ENCODE measurements around the gene NAPG.
A peak's percentile ranks its signal among the peaks of the same experiment; 100 is the strongest.
"Not testable (repeated sequence)": the region's sequence is repeated elsewhere in the genome, so short reads cannot be mapped to it uniquely, and the experiment has no call there.

Gene NAPG

DNA sequence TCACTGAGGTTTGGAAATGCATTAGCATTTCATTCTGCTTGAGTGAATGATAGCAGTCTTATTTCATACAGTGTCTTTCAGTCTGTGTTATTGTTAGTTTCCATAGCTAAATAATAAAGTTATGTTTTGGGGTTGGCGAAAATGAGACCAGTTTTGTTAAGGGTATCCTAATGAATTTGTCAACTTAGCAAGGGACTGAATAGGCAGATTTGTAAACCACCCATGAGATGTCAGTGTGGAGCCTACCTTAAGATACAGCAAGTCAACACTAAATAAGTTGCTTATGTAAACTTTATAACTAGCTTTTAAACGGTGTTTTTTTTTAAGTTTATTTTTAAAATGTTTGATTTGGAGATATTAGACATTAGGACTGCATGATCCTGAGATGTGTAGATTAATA lies 11.9 kb downstream of the NAPG start:
- no peak for FAIRE-seq
- TF ChIP-seq POU2F2 (IDR thresholded peaks at IDR 0.05; ENCODE audit: low read depth, low read length) (no peak), TAF1 (IDR thresholded peaks at IDR 0.05; ENCODE audit: low read depth, low read length) (no peak), SPI1 (IDR thresholded peaks at IDR 0.05; ENCODE audit: low read depth, low read length) (no peak), POLR2A (IDR thresholded peaks at IDR 0.05; ENCODE audit: low read depth, low read length) (no peak), PAX5 (IDR thresholded peaks at IDR 0.05; ENCODE audit: insufficient read depth, low read length, severe bottlenecking) (no peak), POLR2AphosphoS5 (IDR thresholded peaks at IDR 0.05; ENCODE audit: low read depth, low read length) (no peak)
- DNase-seq (ENCODE audit: insufficient read length, low spot score): no peak

DNA sequence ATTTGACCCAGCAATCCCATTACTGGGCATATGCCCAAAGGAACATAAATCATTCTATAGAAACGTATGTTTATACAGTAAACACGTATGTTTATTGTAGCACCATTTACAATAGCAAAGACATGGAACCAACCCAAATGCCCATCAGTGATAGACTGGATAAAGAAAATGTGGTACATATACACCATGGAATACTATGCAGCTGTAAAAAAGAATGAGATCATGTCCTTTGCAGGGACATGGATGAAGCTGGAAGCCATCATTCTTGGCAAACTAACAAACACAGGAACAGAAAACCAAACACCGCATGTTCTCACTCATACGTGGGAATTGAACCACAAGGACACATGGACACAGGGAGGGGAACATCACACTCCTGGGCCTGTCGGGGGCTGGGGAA lies 13.3 kb downstream of the NAPG start:
- FAIRE-seq; DNase-seq (ENCODE audit: insufficient read length, low spot score): not testable (repeated sequence)

DNA sequence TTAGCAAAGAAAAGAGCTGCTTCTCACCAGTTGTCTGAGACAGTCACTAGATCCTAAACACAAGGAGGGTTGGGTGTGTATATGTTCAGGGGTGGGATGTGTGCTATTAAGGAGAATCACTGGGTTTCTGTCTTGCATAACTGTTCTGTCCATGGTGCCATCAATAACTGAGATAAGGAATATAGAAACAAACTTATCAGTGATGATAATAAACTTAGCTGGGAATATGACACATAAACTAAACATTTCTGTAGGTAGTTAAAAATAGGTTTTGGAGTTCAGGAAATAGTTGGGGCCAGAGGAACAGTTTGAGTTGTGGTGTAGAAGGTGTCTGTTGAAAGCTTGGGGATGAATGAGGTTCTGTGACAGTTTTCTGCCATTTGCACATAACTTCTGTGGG lies 17.4 kb downstream of the NAPG start:
- DNase-seq (ENCODE audit: insufficient read length, low spot score) (no peak), FAIRE-seq (peak; percentile 23)
- TF ChIP-seq POLR2A (IDR thresholded peaks at IDR 0.05; ENCODE audit: low read depth, low read length) (no peak), POU2F2 (IDR thresholded peaks at IDR 0.05; ENCODE audit: low read depth, low read length) (no peak), POLR2AphosphoS5 (IDR thresholded peaks at IDR 0.05; ENCODE audit: low read depth, low read length) (no peak), PAX5 (IDR thresholded peaks at IDR 0.05; ENCODE audit: insufficient read depth, low read length, severe bottlenecking) (no peak), SPI1 (IDR thresholded peaks at IDR 0.05; ENCODE audit: low read depth, low read length) (no peak), TAF1 (IDR thresholded peaks at IDR 0.05; ENCODE audit: low read depth, low read length) (no peak)

DNA sequence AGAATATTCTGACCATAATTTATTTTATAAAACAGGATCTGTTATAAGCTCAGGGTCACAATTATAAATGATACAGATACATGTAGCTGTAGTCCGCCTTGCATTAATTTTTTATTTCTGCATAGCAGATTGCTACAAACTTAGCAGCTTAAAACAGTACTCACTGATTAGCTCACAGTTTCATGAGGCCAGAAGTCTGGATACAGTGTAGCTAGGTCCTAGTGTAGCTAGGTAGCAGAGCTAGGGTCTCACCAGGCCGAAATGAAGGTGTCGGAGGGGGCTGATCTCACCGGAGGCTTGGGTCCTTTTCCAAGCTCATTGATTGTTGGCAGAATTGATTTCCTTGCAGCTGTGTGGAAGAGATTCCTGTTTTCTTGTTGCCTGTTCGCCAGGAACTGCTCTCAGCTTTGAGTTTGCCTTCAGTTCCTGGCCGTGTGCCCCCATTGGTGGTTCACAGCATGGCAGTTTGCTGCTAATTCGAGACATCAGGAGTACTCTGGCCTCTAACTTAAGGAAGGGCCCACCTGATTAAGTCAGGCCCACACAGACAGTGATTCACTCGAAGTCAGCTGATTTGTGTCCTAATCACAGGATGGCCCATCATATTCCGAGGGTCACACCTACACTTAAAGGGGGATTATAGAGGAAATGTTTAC lies 18.4 kb downstream of the NAPG start:
- FAIRE-seq (peak; percentile 35), DNase-seq (ENCODE audit: insufficient read length, low spot score) (no peak)
- no peak for TF ChIP-seq POLR2AphosphoS5 (IDR thresholded peaks at IDR 0.05; ENCODE audit: low read depth, low read length)
- TF ChIP-seq POLR2A (IDR thresholded peaks at IDR 0.05; ENCODE audit: low read depth, low read length): no peak
- no peak for TF ChIP-seq PAX5 (IDR thresholded peaks at IDR 0.05; ENCODE audit: insufficient read depth, low read length, severe bottlenecking)
- TF ChIP-seq SPI1 (IDR thresholded peaks at IDR 0.05; ENCODE audit: low read depth, low read length): no peak
- no peak for TF ChIP-seq TAF1 (IDR thresholded peaks at IDR 0.05; ENCODE audit: low read depth, low read length)
- TF ChIP-seq POU2F2 (IDR thresholded peaks at IDR 0.05; ENCODE audit: low read depth, low read length): no peak

DNA sequence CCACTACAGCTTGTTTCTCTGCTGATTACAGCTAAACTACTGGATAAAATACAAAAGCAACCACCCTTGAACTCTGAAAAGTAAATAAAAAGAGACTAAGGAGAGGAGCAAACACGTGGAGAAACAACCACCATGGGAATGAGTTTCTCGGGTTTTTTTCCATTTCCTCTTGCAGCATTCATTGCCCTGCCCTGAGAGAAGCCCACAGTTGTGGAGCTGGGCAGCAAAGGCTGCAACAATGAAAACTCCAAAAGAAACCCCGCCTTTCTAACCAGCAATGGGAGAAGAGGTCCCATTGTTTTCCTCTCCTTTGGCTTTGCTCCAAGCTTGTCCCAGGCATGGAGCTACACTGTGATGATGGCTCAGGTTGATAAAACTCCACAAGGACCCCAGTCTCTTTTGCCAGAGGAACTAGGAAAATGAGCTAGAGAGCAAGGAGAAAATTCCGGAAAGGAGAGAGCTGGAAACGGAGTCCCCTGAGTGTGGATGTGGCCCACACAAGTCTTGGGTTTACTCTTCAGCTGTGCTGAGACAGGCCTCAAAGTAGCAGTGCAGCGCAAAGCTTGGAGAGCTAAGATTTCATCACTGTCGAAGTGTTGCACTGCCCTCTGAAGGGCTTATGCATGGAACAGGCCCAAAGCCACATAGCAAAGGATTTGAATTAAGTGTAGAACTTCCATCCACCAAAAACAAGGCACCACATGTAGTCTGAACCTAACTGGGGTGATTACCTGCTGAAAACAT lies 20.9 kb downstream of the NAPG start:
- no peak for FAIRE-seq
- no peak for TF ChIP-seq POU2F2 (IDR thresholded peaks at IDR 0.05; ENCODE audit: low read depth, low read length)
- no peak for TF ChIP-seq POLR2A (IDR thresholded peaks at IDR 0.05; ENCODE audit: low read depth, low read length)
- no peak for TF ChIP-seq PAX5 (IDR thresholded peaks at IDR 0.05; ENCODE audit: insufficient read depth, low read length, severe bottlenecking)
- TF ChIP-seq TAF1 (IDR thresholded peaks at IDR 0.05; ENCODE audit: low read depth, low read length): no peak
- TF ChIP-seq POLR2AphosphoS5 (IDR thresholded peaks at IDR 0.05; ENCODE audit: low read depth, low read length): no peak
- no peak for TF ChIP-seq SPI1 (IDR thresholded peaks at IDR 0.05; ENCODE audit: low read depth, low read length)
- DNase-seq (ENCODE audit: insufficient read length, low spot score): no peak

DNA sequence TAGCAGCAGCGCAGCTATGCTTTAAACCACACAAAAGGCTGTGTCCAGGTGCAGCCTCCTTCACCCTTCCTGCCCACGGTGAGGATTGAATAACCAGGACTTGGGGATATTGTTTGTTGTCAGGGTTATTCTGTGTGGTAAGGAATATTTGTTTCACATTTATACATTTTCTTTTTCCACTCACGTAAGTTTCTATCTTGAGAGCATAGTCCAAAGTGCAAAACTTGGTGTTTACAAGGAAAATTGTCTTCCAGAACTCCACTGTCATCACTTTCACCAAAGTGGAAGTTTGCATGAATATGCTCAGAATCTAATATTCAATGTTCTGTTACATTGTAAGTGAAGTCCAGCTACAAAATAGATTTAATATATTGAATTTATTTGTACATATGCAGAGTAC lies 26.4 kb downstream of the NAPG start:
- DNase-seq (ENCODE audit: insufficient read length, low spot score) (no peak), FAIRE-seq (no peak)
- TF ChIP-seq TAF1 (IDR thresholded peaks at IDR 0.05; ENCODE audit: low read depth, low read length) (no peak), POU2F2 (IDR thresholded peaks at IDR 0.05; ENCODE audit: low read depth, low read length) (no peak), POLR2AphosphoS5 (IDR thresholded peaks at IDR 0.05; ENCODE audit: low read depth, low read length) (no peak), POLR2A (IDR thresholded peaks at IDR 0.05; ENCODE audit: low read depth, low read length) (no peak), SPI1 (IDR thresholded peaks at IDR 0.05; ENCODE audit: low read depth, low read length) (no peak), PAX5 (IDR thresholded peaks at IDR 0.05; ENCODE audit: insufficient read depth, low read length, severe bottlenecking) (no peak)

DNA sequence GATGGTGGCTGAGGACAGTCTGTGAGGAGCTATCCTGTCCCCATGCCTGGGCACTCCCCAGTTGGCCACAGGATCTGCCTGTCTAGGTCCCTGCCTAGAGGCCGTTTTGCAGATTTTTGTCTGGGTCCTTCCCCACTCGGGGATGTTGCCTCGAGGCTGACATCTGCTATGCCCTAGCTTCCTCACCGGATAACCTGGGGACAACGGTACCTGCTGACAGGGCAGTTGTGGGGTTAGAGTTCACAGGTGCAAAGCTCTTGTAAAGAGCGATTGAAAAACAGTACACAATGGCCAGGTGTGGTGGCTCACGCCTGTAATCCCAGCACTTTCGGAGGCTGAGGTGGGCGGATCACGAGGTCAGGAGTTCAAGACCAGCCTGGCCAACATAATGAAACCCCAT lies 30.4 kb downstream of the NAPG start:
- FAIRE-seq: peak; percentile 75
- DNase-seq (ENCODE audit: insufficient read length, low spot score): not testable (repeated sequence)

DNA sequence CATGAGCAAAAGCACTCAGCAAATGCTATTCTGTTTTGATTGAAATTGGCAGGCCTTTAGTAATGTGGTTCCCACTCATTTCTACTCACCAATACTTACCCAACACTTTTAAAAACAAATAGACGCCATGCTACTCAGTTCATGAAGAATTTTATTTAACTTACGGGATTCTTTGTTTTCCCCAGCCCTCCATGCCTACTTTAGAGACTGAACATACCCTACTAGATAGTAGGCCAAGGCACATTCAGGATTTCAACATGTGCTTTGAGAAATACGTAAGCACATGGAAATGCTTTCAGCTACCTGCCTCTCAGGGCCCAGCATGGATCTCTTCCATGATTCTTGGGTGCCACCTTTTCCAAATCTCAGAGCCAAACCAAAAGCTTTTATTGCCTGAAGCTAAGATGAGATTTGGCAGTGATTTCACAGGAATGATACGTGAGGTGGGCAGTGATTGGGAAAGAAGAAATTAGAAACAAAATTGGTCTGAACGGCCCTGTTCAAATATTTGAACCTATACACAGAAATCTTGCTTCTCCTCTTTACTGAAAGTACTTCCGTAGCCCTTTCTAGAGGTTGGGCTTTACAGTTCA lies 31.4 kb downstream of the NAPG start:
- FAIRE-seq (no peak), DNase-seq (ENCODE audit: insufficient read length, low spot score) (no peak)
- TF ChIP-seq SPI1 (IDR thresholded peaks at IDR 0.05; ENCODE audit: low read depth, low read length) (no peak), POLR2AphosphoS5 (IDR thresholded peaks at IDR 0.05; ENCODE audit: low read depth, low read length) (no peak), POU2F2 (IDR thresholded peaks at IDR 0.05; ENCODE audit: low read depth, low read length) (no peak), POLR2A (IDR thresholded peaks at IDR 0.05; ENCODE audit: low read depth, low read length) (no peak), TAF1 (IDR thresholded peaks at IDR 0.05; ENCODE audit: low read depth, low read length) (no peak), PAX5 (IDR thresholded peaks at IDR 0.05; ENCODE audit: insufficient read depth, low read length, severe bottlenecking) (no peak)

DNA sequence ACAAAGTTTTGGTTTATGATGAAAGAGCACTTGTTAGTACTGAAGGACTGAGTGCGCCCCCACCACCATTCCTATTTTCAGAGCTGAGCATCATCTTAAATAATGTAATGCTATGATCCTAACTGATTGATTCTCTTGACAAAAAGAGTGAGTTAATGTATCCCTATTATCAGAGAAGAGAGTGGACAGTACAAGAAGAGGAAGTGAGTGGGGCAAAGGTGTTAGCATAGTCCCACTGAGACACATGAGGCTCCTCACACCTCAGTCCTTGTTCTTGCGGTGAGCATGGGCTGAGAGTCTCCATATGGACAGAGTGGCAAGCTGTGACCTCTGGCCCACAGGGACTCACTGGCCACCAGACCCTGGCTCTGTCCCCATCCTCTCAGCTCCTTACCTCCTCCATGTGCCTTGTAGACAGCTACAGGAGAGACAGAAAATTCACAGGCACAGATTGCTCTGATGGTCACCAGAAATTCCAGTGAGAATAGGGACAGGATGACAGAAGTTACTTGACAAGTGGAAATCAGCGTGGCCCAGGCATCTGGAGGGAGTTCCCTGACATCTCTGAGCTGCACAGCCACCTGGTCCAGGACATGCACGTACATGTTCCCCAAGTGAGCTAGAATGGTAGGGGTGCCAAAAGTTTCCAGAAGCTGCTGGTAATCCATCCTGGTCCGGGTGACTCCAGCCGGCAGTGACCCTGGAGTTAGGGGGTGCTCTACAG lies 32.6 kb downstream of the NAPG start:
- TF ChIP-seq SPI1 (IDR thresholded peaks at IDR 0.05; ENCODE audit: low read depth, low read length): peak; percentile 60; the same call in 1 of the 2 replicates
- TF ChIP-seq TAF1 (IDR thresholded peaks at IDR 0.05; ENCODE audit: low read depth, low read length): no peak
- TF ChIP-seq POU2F2 (IDR thresholded peaks at IDR 0.05; ENCODE audit: low read depth, low read length): 0 out of 2 replicates have a peak, but pooled peaks have one; percentile 6
- peak; percentile 38 for TF ChIP-seq POLR2AphosphoS5 (IDR thresholded peaks at IDR 0.05; ENCODE audit: low read depth, low read length)
- TF ChIP-seq POLR2A (IDR thresholded peaks at IDR 0.05; ENCODE audit: low read depth, low read length): no peak
- no peak for FAIRE-seq
- no peak for DNase-seq (ENCODE audit: insufficient read length, low spot score)
